NCI-H2227 (cell line): ENCODE data around the gene SNRPD3.
"Not testable (repeated sequence)": the region's sequence is repeated elsewhere in the genome, so short reads cannot be mapped to it uniquely, and the experiment has no call there.

Experiments used
- DNase-seq: peaks from one replicate; lab custom pipeline; 2025; ENCODE audit not compliant: unreplicated experiment; lab: John Stamatoyannopoulos, UW

The SNRPD3 gene

GRCh38 chr22:24530968-24531367 is 24.8 kb upstream of the SNRPD3 start:
- DNase-seq, result not testable (repeated sequence)

- no peak for DNase-seq
These were observed 23.7 kb upstream of the SNRPD3 start for GRCh38 chr22:24532075-24532474.

- no peak for DNase-seq
These were observed 20.5 kb upstream of the SNRPD3 start for GRCh38 chr22:24535348-24535747.

- DNase-seq, result no peak
These were observed 19.7 kb upstream of the SNRPD3 start for GRCh38 chr22:24536089-24536488.

GRCh38 chr22:24540470-24540869 is 15.3 kb upstream of the SNRPD3 start:
- no peak for DNase-seq

GRCh38 chr22:24541681-24542515 is 13.9 kb upstream of the SNRPD3 start:
- DNase-seq, result no peak

- no peak for DNase-seq
These were observed 13.2 kb upstream of the SNRPD3 start for GRCh38 chr22:24542641-24543040.

- DNase-seq, result no peak
These were observed 12.6 kb upstream of the SNRPD3 start for GRCh38 chr22:24543185-24543601.

GRCh38 chr22:24543679-24544243 is 12.0 kb upstream of the SNRPD3 start:
- DNase-seq, result no peak

GRCh38 chr22:24548812-24549211 is 7.0 kb upstream of the SNRPD3 start:
- DNase-seq, result no peak

- DNase-seq, result no peak
These were observed 5.5 kb upstream of the SNRPD3 start for GRCh38 chr22:24550028-24550901.

- no peak for DNase-seq
These were observed 4.8 kb upstream of the SNRPD3 start for GRCh38 chr22:24550902-24551435.

GRCh38 chr22:24552503-24553286 is 3.1 kb upstream of the SNRPD3 start:
- not testable (repeated sequence) for DNase-seq

- DNase-seq, result no peak
These were observed 2.0 kb upstream of the SNRPD3 start for GRCh38 chr22:24553597-24554312.

GRCh38 chr22:24554313-24555164 is 1.3 kb upstream of the SNRPD3 start, which contains the start of gene GUCD1:
TSS of gene GUCD1 (minus strand) at chr22:24555138. CDS start at chr22:24554991, 147 bp downstream.
- peak; percentile 35 for DNase-seq

GRCh38 chr22:24559471-24559870 is 3.7 kb downstream of the SNRPD3 start:
- no peak for DNase-seq

GRCh38 chr22:24563246-24563645 is 7.4 kb downstream of the SNRPD3 start:
- no peak for DNase-seq

GRCh38 chr22:24564376-24565058 is 8.7 kb downstream of the SNRPD3 start:
- no peak for DNase-seq
